DOHH2 (cell line): ENCODE measurements around the gene DLEC1.
A peak's percentile ranks its signal among the peaks of the same experiment; 100 is the strongest.

Experiments
- H3F3A ChIP-seq: fragments of 200-600 bp; sonication (generic), shearing (Covaris generic); 2 replicates; pipeline ENCODE4 v1.6.0; 2016; ENCODE audit warnings: antibody characterized with exemption, mild to moderate bottlenecking; ENCODE audit not compliant: control insufficient read depth, insufficient read depth
- H3K27ac ChIP-seq: fragments of 200-600 bp; sonication (generic); 2 replicates; pipeline ENCODE4 v1.5.1; 2014; ENCODE audit warnings: low read depth, mild to moderate bottlenecking, low read length, moderate library complexity
- H3K27me3 ChIP-seq: fragments of 200-600 bp; sonication (generic); 2 replicates; pipeline ENCODE4 v1.6.1; 2014; ENCODE audit warnings: mild to moderate bottlenecking, low read length, mixed read lengths; ENCODE audit not compliant: control insufficient read depth
- H3K36me3 ChIP-seq: fragments of 200-600 bp; sonication (generic); 2 replicates; pipeline ENCODE4 v1.6.1; 2014; ENCODE audit warnings: mild to moderate bottlenecking, low read length, moderate library complexity, mixed read lengths; ENCODE audit not compliant: control insufficient read depth
- H3K4me1 ChIP-seq: fragments of 200-600 bp; sonication (generic); 2 replicates; pipeline ENCODE4 v1.6.1; 2014; ENCODE audit warnings: mild to moderate bottlenecking, low read length, mixed read lengths; ENCODE audit not compliant: control insufficient read depth
- H3K4me2 ChIP-seq: fragments of 200-600 bp; sonication (generic); 2 replicates; pipeline ENCODE4 v1.6.0; 2014; ENCODE audit warnings: mild to moderate bottlenecking, low read length, moderate library complexity
- H3K4me3 ChIP-seq: fragments of 200-600 bp; sonication (generic); 2 replicates; pipeline ENCODE4 v1.5.1; 2014; ENCODE audit warnings: mild to moderate bottlenecking, low read length, mixed read lengths
- H3K79me2 ChIP-seq: fragments of 200-600 bp; sonication (generic); 2 replicates; pipeline ENCODE4 v1.6.1; 2014; ENCODE audit warnings: mild to moderate bottlenecking, low read length, mixed read lengths; ENCODE audit not compliant: control insufficient read depth
- H3K9me2 ChIP-seq: fragments of 200-600 bp; sonication (generic); replicated peaks from 2 replicates; pipeline ENCODE4 v1.6.1; 2014; ENCODE audit warnings: mild to moderate bottlenecking, low read length, mixed read lengths; ENCODE audit not compliant: control insufficient read depth
- H3K9me3 ChIP-seq: fragments of 200-600 bp; sonication (generic); 2 replicates; pipeline ENCODE4 v1.6.1; 2014; ENCODE audit warnings: antibody characterized with exemption, low read length, mixed read lengths; ENCODE audit not compliant: control insufficient read depth, insufficient read depth
- H4K20me1 ChIP-seq: fragments of 200-600 bp; sonication (generic); 2 replicates; pipeline ENCODE4 v1.6.0; 2014; ENCODE audit warnings: low read depth, mild to moderate bottlenecking, antibody characterized with exemption, low read length, moderate library complexity; ENCODE audit not compliant: control insufficient read depth, insufficient read depth
- CTCF ChIP-seq: fragments of 200-600 bp; sonication (generic); IDR thresholded peaks from one replicate; pipeline ENCODE4 v1.5.1; 2014; ENCODE audit warnings: antibody characterized with exemption, mild to moderate bottlenecking, low read depth, low read length; ENCODE audit not compliant: poor library complexity, severe bottlenecking
- EZH2phosphoT487 ChIP-seq: fragments of 200-600 bp; sonication (generic); IDR thresholded peaks from 2 replicates; pipeline ENCODE4 v1.6.1; 2017; ENCODE audit warnings: borderline replicate concordance, mild to moderate bottlenecking, antibody characterized with exemption, low read length, moderate library complexity, mixed read lengths

Gene DLEC1

GRCh38 chr3:37994639-37994972, 44.4 kb upstream of the DLEC1 start:
- Histone ChIP-seq H4K20me1 (no peaks in the 10 kb centered on the region), H3K27ac (peak overlapping the region; percentile 44; the same call in 1 of the 2 replicates), H3K4me1 (peaks cover 33% of the 10 kb centered on the region), H3K9me3 (no peaks in the 10 kb centered on the region), H3K4me3 (peak overlapping the region; percentile 86), H3K27me3 (no peaks in the 10 kb centered on the region), H3K4me2 (peak overlapping the region; percentile 82), H3K79me2 (peaks cover 11% of the 10 kb centered on the region), H3F3A (no peaks in the 10 kb centered on the region; the same call in 1 of the 2 replicates), H3K9me2 (no peaks in the 10 kb centered on the region), H3K36me3 (peaks cover 30% of the 10 kb centered on the region)
- TF ChIP-seq CTCF = no peak
- TF ChIP-seq EZH2phosphoT487 = no peak

- Histone ChIP-seq H3K36me3 (peaks cover 34% of the 10 kb centered on the region), H3K9me3 (no peaks in the 10 kb centered on the region), H3K79me2 (peaks cover 11% of the 10 kb centered on the region), H3K9me2 (no peaks in the 10 kb centered on the region), H3K27ac (no peak overlapping the region), H3K4me3 (peak overlapping the region; percentile 86; the same call in 1 of the 2 replicates), H3K4me1 (peaks cover 33% of the 10 kb centered on the region), H3K27me3 (no peaks in the 10 kb centered on the region), H3F3A (no peaks in the 10 kb centered on the region; the same call in 1 of the 2 replicates), H3K4me2 (peak overlapping the region; percentile 82; the same call in 1 of the 2 replicates), H4K20me1 (no peaks in the 10 kb centered on the region)
- TF ChIP-seq CTCF (no peak), EZH2phosphoT487 (no peak)
Measured at GRCh38 chr3:37995652-37996641, 43.1 kb upstream of the DLEC1 start.

- Histone ChIP-seq H3K36me3 (peaks cover 40% of the 10 kb centered on the region), H3K79me2 (peaks cover 11% of the 10 kb centered on the region), H3K27ac (no peak overlapping the region), H3K27me3 (no peaks in the 10 kb centered on the region), H4K20me1 (no peaks in the 10 kb centered on the region), H3K9me3 (no peaks in the 10 kb centered on the region), H3K9me2 (no peaks in the 10 kb centered on the region), H3K4me1 (peaks cover 33% of the 10 kb centered on the region), H3F3A (no peaks in the 10 kb centered on the region; the same call in 1 of the 2 replicates), H3K4me3 (0 out of 2 replicates have a peak overlapping the region, but pooled peaks have one; percentile 11), H3K4me2 (0 out of 2 replicates have a peak overlapping the region, but pooled peaks have one; percentile 7)
- peak; percentile 87 for TF ChIP-seq CTCF
- no peak for TF ChIP-seq EZH2phosphoT487
Measured at GRCh38 chr3:37996785-37997301, 42.2 kb upstream of the DLEC1 start.
